H1 (cell line): Measurements from ENCODE around the gene FCRLA. TPM values are rescaled to one million over a fixed set of nuclear protein-coding genes. Genes with fewer than 3 reads are reported as not detected.

Source experiments
- CTCF ChIA-PET: fragments of 300-600 bp; sonication (Branson Sonifier 250); formaldehyde crosslinking; loops from one replicate; lab custom pipeline; 2021; ENCODE audit not compliant: partially characterized antibody; lab: Charles Lee
- POLR2A ChIA-PET: fragments of 300-600 bp; sonication (Branson Sonifier 250); formaldehyde crosslinking; loops from one replicate; lab custom pipeline; 2021; ENCODE audit warnings: inconsistent platforms; ENCODE audit not compliant: partially characterized antibody; lab: Charles Lee
- DNase-seq, 2 experiments: peaks; one replicate each; pipeline versions ENCODE4 v3.0.0 to v3.0.0-alpha.2; 2010 to 2022; ENCODE audit warnings: low spot score in 2 of 2, low read depth in 1 of 2, mixed read lengths in 1 of 2
- FAIRE-seq: peaks from 2 replicates; lab custom pipeline; 2011; peaks lifted over from hg19 to GRCh38; lab: Jason Lieb, UNC
- H2AFZ ChIP-seq: 2 replicates; pipeline ENCODE4 v1.8.1; 2012; ENCODE audit warnings: low read length, inconsistent platforms
- H2AK5ac ChIP-seq: 2 replicates; pipeline ENCODE4 v1.6.1; 2013; ENCODE audit warnings: low read depth, low read length
- H2BK120ac ChIP-seq: replicated peaks from 2 replicates; pipeline ENCODE3; 2013; ENCODE audit warnings: low read depth, low read length, inconsistent platforms
- H2BK12ac ChIP-seq: 2 replicates; pipeline ENCODE4 v1.6.1; 2013; ENCODE audit warnings: low read depth, low read length
- H2BK15ac ChIP-seq: 2 replicates; pipeline ENCODE4 v1.6.1; 2013; ENCODE audit warnings: low read length
- H2BK20ac ChIP-seq: 2 replicates; pipeline ENCODE4 v1.6.1; 2013; ENCODE audit warnings: low read length
- H2BK5ac ChIP-seq: 2 replicates; pipeline ENCODE4 v1.6.1; 2013; ENCODE audit warnings: low read depth, low read length
- H3K14ac ChIP-seq: 2 replicates; pipeline ENCODE4 v1.6.1; 2013; ENCODE audit warnings: inconsistent platforms; ENCODE audit not compliant: insufficient read length
- H3K18ac ChIP-seq: 2 replicates; pipeline ENCODE4 v1.6.1; 2013; ENCODE audit warnings: low read length; ENCODE audit errors: extremely low read depth
- H3K23ac ChIP-seq: 2 replicates; pipeline ENCODE4 v1.6.1; 2013; ENCODE audit warnings: inconsistent platforms; ENCODE audit not compliant: insufficient read length
- H3K23me2 ChIP-seq: 2 replicates; pipeline ENCODE4 v1.6.1; 2013; ENCODE audit warnings: low read depth, low read length
- H3K27ac ChIP-seq: 2 replicates; pipeline ENCODE4 v1.6.1; 2011; ENCODE audit warnings: low read depth, low read length, inconsistent platforms
- H3K27me3 ChIP-seq, 4 experiments: replicated peaks in 1 of 4; 1 replicate in 1 of 4; 2 replicates in 3 of 4; pipeline versions ENCODE4 v1.6.1 to v1.8.1; 2011 to 2013; ENCODE audit warnings: low read length in 3 of 4, mild to moderate bottlenecking in 3 of 4, inconsistent platforms in 2 of 4, mixed read lengths in 2 of 4, moderate library complexity in 1 of 4; ENCODE audit not compliant: control insufficient read depth in 3 of 4, insufficient read depth in 3 of 4; ENCODE audit errors: extremely low read depth in 1 of 4
- H3K36me3 ChIP-seq, 4 experiments: 2 replicates each; pipeline versions ENCODE4 v1.6.1 to v1.8.1; 2011 to 2013; ENCODE audit warnings: mild to moderate bottlenecking in 4 of 4, low read length in 3 of 4, moderate library complexity in 2 of 4, control low read depth in 1 of 4, inconsistent platforms in 1 of 4; ENCODE audit not compliant: insufficient read depth in 4 of 4, control insufficient read depth in 2 of 4
- H3K4ac ChIP-seq: replicated peaks from 2 replicates; pipeline ENCODE3; 2013; ENCODE audit warnings: low read length, low read depth, mixed read lengths, inconsistent platforms; ENCODE audit not compliant: insufficient read length
- H3K4me1 ChIP-seq, 4 experiments: replicated peaks in 1 of 4; 1 replicate in 1 of 4; 2 replicates in 3 of 4; pipeline versions ENCODE4 v1.6.1 to v1.8.1; 2011 to 2013; ENCODE audit warnings: low read length in 3 of 4, inconsistent platforms in 2 of 4, mixed read lengths in 1 of 4; ENCODE audit not compliant: insufficient read depth in 4 of 4, control insufficient read depth in 3 of 4
- H3K4me2 ChIP-seq, 2 experiments: 2 replicates each; pipeline versions ENCODE4 v1.6.1 to v1.8.1; 2011 to 2013; ENCODE audit warnings: low read depth in 2 of 2, low read length in 2 of 2, control low read depth in 1 of 2, inconsistent platforms in 1 of 2, mild to moderate bottlenecking in 1 of 2; ENCODE audit not compliant: insufficient read depth in 1 of 2
- H3K4me3 ChIP-seq, 4 experiments: fragments of 200-600, 300-600 bp in 1 of 4; sonication (generic), shearing (Covaris generic), sonication (Bioruptor Twin) in 1 of 4; 2 replicates each; pipeline versions ENCODE4 v1.5.1 to v1.8.1; 2011 to 2016; ENCODE audit warnings: low read length in 4 of 4, low read depth in 3 of 4, control low read depth in 2 of 4, inconsistent platforms in 2 of 4, mild to moderate bottlenecking in 2 of 4, mixed read lengths in 1 of 4, moderate library complexity in 1 of 4; ENCODE audit not compliant: insufficient read depth in 2 of 4; ENCODE audit errors: extremely low read depth in 1 of 4
- H3K56ac ChIP-seq: replicated peaks from 2 replicates; pipeline ENCODE3; 2013; ENCODE audit warnings: low read depth, mild to moderate bottlenecking, mixed read lengths, low read length, inconsistent platforms; ENCODE audit not compliant: insufficient read length
- H3K79me1 ChIP-seq: 2 replicates; pipeline ENCODE4 v1.6.1; 2013; ENCODE audit warnings: low read depth, low read length, control low read depth
- H3K79me2 ChIP-seq, 2 experiments: 2 replicates each; pipeline versions ENCODE4 v1.6.1 to v1.8.1; 2012 to 2013; ENCODE audit warnings: low read length in 2 of 2, mild to moderate bottlenecking in 2 of 2, inconsistent platforms in 1 of 2; ENCODE audit not compliant: insufficient read depth in 2 of 2, control insufficient read depth in 1 of 2
- H3K9ac ChIP-seq, 4 experiments: replicated peaks in 1 of 4; 1 replicate in 1 of 4; 2 replicates in 3 of 4; pipeline versions ENCODE4 v1.6.1 to v1.8.1; 2011 to 2013; ENCODE audit warnings: low read depth in 3 of 4, low read length in 3 of 4, control low read depth in 2 of 4, mild to moderate bottlenecking in 2 of 4, moderate library complexity in 2 of 4, inconsistent platforms in 1 of 4; ENCODE audit errors: extremely low read depth in 1 of 4
- H3K9me3 ChIP-seq, 2 experiments: 2 replicates each; pipeline versions ENCODE4 v1.6.1 to v1.8.1; 2012 to 2013; ENCODE audit warnings: mild to moderate bottlenecking in 2 of 2, moderate library complexity in 2 of 2, control low read depth in 1 of 2, inconsistent platforms in 1 of 2, low read depth in 1 of 2, low read length in 1 of 2, mixed read lengths in 1 of 2; ENCODE audit not compliant: insufficient read depth in 2 of 2
- H4K20me1 ChIP-seq, 2 experiments: replicated peaks in 1 of 2; 2 replicates each; pipeline versions ENCODE3 to v1.8.1; 2011 to 2013; ENCODE audit warnings: inconsistent platforms in 2 of 2, low read length in 2 of 2, mild to moderate bottlenecking in 1 of 2; ENCODE audit not compliant: insufficient read depth in 2 of 2, control insufficient read depth in 1 of 2
- H4K5ac ChIP-seq: 2 replicates; pipeline ENCODE4 v1.6.1; 2013; ENCODE audit warnings: low read length, low read depth, mixed read lengths, inconsistent platforms; ENCODE audit not compliant: insufficient read length
- H4K8ac ChIP-seq: 2 replicates; pipeline ENCODE4 v1.8.0; 2013; ENCODE audit warnings: mild to moderate bottlenecking, moderate library complexity, low read length, inconsistent platforms; ENCODE audit not compliant: insufficient read depth; ENCODE audit errors: extremely low read depth
- H4K91ac ChIP-seq: replicated peaks from 2 replicates; pipeline ENCODE3; 2013; ENCODE audit warnings: low read length, mixed read lengths, inconsistent platforms; ENCODE audit not compliant: insufficient read length
- ATF3 ChIP-seq: IDR thresholded peaks from 2 replicates; pipeline ENCODE4 v1.6.1; 2011; ENCODE audit warnings: low read depth, mild to moderate bottlenecking, low read length; ENCODE audit not compliant: insufficient read depth
- BRCA1 ChIP-seq: IDR thresholded peaks from 2 replicates; pipeline ENCODE4 v1.6.1; 2012; ENCODE audit warnings: low read depth, low read length, improper control_type of control experiment
- HDAC6 ChIP-seq: IDR thresholded peaks from one replicate; pipeline ENCODE4 v1.7.1; 2012; ENCODE audit warnings: low read depth, mild to moderate bottlenecking, inconsistent platforms, low read length, moderate library complexity
- RFX5 ChIP-seq: IDR thresholded peaks from 2 replicates; pipeline ENCODE4 v1.6.1; 2011; ENCODE audit warnings: low read depth, low read length, improper control_type of control experiment, borderline replicate concordance
- RNF2 ChIP-seq: fragments of 200-900, 300-1000 bp; sonication (generic); IDR thresholded peaks from 2 replicates; pipeline ENCODE4 v1.7.1; 2016; ENCODE audit warnings: borderline replicate concordance, low read depth, mild to moderate bottlenecking, antibody characterized with exemption, low read length; ENCODE audit not compliant: poor library complexity, severe bottlenecking; ENCODE audit errors: missing control alignments
- SP1 ChIP-seq: IDR thresholded peaks from 2 replicates; pipeline ENCODE4 v1.6.1; 2011; ENCODE audit warnings: low read depth, low read length
- TEAD4 ChIP-seq: IDR thresholded peaks from 2 replicates; pipeline ENCODE4 v1.6.1; 2012; ENCODE audit warnings: low read depth, low read length, inconsistent platforms, mixed read lengths
- WGBS, 2 experiments: shearing (Covaris generic) in 1 of 2; methylation state at CpG; one replicate each; pipeline versions ENCODE4 v1.1.6 to v1.1.7; 2013 to 2015; ENCODE audit warnings: low lambda C conversion rate in 2 of 2, mixed read lengths in 2 of 2, inconsistent platforms in 1 of 2, low coverage in 1 of 2, missing lambda C conversion rate in 1 of 2; ENCODE audit not compliant: insufficient replicate concordance in 2 of 2, insufficient coverage in 1 of 2, insufficient read length in 1 of 2; ENCODE audit errors: extremely low coverage in 1 of 2, missing lambda C conversion rate in 1 of 2; 5-methylcytosine and 5-hydroxymethylcytosine counted together
- polyA plus RNA-seq, 7 experiments: library from polyadenylated mRNA; depleted of rRNA in 3 of 7; stranded (reverse) in 5 of 7; unstranded in 2 of 7; fragments of >200 nt in 5 of 7; fragments of 200-250 nt in 2 of 7; gene quantifications; 1 replicate in 5 of 7; 2 replicates in 1 of 7; 4 replicates in 1 of 7; pipeline versions ENCODE4 v1.2.1 to v1.2.3, GENCODE V29; 2011 to 2013; ENCODE audit warnings: missing spikeins in 2 of 7, mixed read lengths in 2 of 7
- total RNA-seq: library from RNA; stranded (reverse); fragmentation: NEBNext Ultra II Directional; extraction: Animal tissue kit (Norgen Biotek cat#: 25700); gene quantifications from 2 replicates; pipeline ENCODE4 v1.2.1, GENCODE V29; 2021

FCRLA gene
- total and polyA plus RNA-seq, 2 of the 8 experiments (the other 6 are each of a cell fraction or from before 2014, with no cell fraction given) = not detected

- WGBS, 2 experiments = 81% methylated on average over 3 of the region's 3 CpGs; no CpG with 5 or more reads in 1 of the 2 experiments
- H3K4me2 ChIP-seq = no peak overlapping the region
- no peak overlapping the region for H2AK5ac ChIP-seq
- no peaks in the 10 kb centered on the region for H3K79me2 ChIP-seq
- H2BK20ac ChIP-seq = no peak overlapping the region
- H2BK120ac ChIP-seq = no peak overlapping the region
- no peak overlapping the region for H2BK5ac ChIP-seq
- no peak overlapping the region for H3K9ac ChIP-seq
- no peak overlapping the region for H3K18ac ChIP-seq
- no peaks in the 10 kb centered on the region for H3K27me3 ChIP-seq
- POLR2A ChIA-PET = no interaction called here
- TF ChIP-seq SP1 (no peak), ATF3 (no peak), BRCA1 (no peak), RNF2 (no peak), HDAC6 (no peak), TEAD4 (no peak), RFX5 (no peak)
- no peak overlapping the region for H3K4me3 ChIP-seq
- H3K23me2 ChIP-seq = no peaks in the 10 kb centered on the region
- no peak overlapping the region for H4K8ac ChIP-seq
- H3K23ac ChIP-seq = no peak overlapping the region
- H3K9me3 ChIP-seq = no peaks in the 10 kb centered on the region
- no peak overlapping the region for H2BK15ac ChIP-seq
- H4K5ac ChIP-seq = no peak overlapping the region
- H2BK12ac ChIP-seq = no peak overlapping the region
- no peaks in the 10 kb centered on the region for H3K79me1 ChIP-seq
- H3K56ac ChIP-seq = no peak overlapping the region
- no peak overlapping the region for H3K27ac ChIP-seq
- no peaks in the 10 kb centered on the region for H3K36me3 ChIP-seq
- H4K91ac ChIP-seq = no peak overlapping the region
- H4K20me1 ChIP-seq = no peaks in the 10 kb centered on the region
- CTCF ChIA-PET = interaction anchor here (0.7 kb wide), 1 partner anchor 1672 kb away, joined by 6 read pairs; no protein-coding TSS in a partner anchor
- H3K4me1 ChIP-seq = no peaks in the 10 kb centered on the region; a peak in 1 of 7 replicates
- H3K14ac ChIP-seq = no peak overlapping the region
- FAIRE-seq = no peak
- no peak overlapping the region for H3K4ac ChIP-seq
- H2AFZ ChIP-seq = no peak overlapping the region
- no peak for DNase-seq
These were observed 25.1 kb upstream of the FCRLA start for GRCh38 chr1:161681879-161682278.
